ENCODE results near the gene PPP2R5A. TPM values are rescaled to one million over a fixed set of nuclear protein-coding genes. Genes with fewer than 3 reads are reported as not detected.

PPP2R5A gene
- total and polyA plus RNA-seq, 2 experiments from 2014 or later = 22.0 to 40.2 TPM

- Histone ChIP-seq H3K4me2 (no peak overlapping the region), H3K27me3 (no peaks in the 10 kb centered on the region), H4K20me1 (ENCODE audit: insufficient read depth, poor library complexity, severe bottlenecking) (peaks cover 3% of the 10 kb centered on the region), H3K9me2 (replicated peaks; ENCODE audit: insufficient read depth) (no peaks in the 10 kb centered on the region), H3K4me1 (ENCODE audit: insufficient read depth) (no peaks in the 10 kb centered on the region), H3K9me3 (ENCODE audit: low read depth) (no peaks in the 10 kb centered on the region), H2AFZ (no peak overlapping the region), H3K79me2 (peaks cover 64% of the 10 kb centered on the region), H3K4me3 (no peak overlapping the region), H3K36me3 (replicated peaks; ENCODE audit: insufficient read depth, low read depth) (no peaks in the 10 kb centered on the region), H3K27ac (no peak overlapping the region)
- no peak for TF ChIP-seq EZH2 (IDR thresholded peaks at IDR 0.05; ENCODE audit: borderline replicate concordance)
- TF ChIP-seq EZH2phosphoT487 (IDR thresholded peaks at IDR 0.05; ENCODE audit: low read depth, severe bottlenecking, unreplicated experiment) = no peak
- no peak for TF ChIP-seq CTCF (IDR thresholded peaks at IDR 0.05; ENCODE audit: poor library complexity)
- DNase-seq (ENCODE audit: low spot score) = no peak
- 71% methylated on average over 3 of the region's 3 CpGs for whole genome bisulfite sequencing (ENCODE audit: low lambda C conversion rate, missing lambda C conversion rate)
Observed at GRCh38 chr1:212323066-212323465, 37.9 kb downstream of the PPP2R5A start.

- H3K4me2 ChIP-seq = no peak overlapping the region
- no peak for DNase-seq (ENCODE audit: low spot score)
- no peaks in the 10 kb centered on the region for H3K9me3 ChIP-seq (ENCODE audit: low read depth)
- no peak for TF ChIP-seq CTCF (IDR thresholded peaks at IDR 0.05; ENCODE audit: poor library complexity)
- WGBS (ENCODE audit: low lambda C conversion rate, missing lambda C conversion rate) = 81% methylated on average over 3 of the region's 3 CpGs
- H3K27me3 ChIP-seq = no peaks in the 10 kb centered on the region
- H3K36me3 ChIP-seq (replicated peaks; ENCODE audit: insufficient read depth, low read depth) = no peaks in the 10 kb centered on the region
- H3K4me1 ChIP-seq (ENCODE audit: insufficient read depth) = no peaks in the 10 kb centered on the region
- no peak overlapping the region for H3K27ac ChIP-seq
- H3K9me2 ChIP-seq (replicated peaks; ENCODE audit: insufficient read depth) = no peaks in the 10 kb centered on the region
- no peak overlapping the region for H2AFZ ChIP-seq
- no peak overlapping the region for H3K4me3 ChIP-seq
- no peaks in the 10 kb centered on the region for H4K20me1 ChIP-seq (ENCODE audit: insufficient read depth, poor library complexity, severe bottlenecking)
- peaks cover 79% of the 10 kb centered on the region for H3K79me2 ChIP-seq
Observed at GRCh38 chr1:212326541-212326940, 41.3 kb downstream of the PPP2R5A start.

GRCh38 chr1:212328248-212328647 is 43.0 kb downstream of the PPP2R5A start:
- DNase-seq (ENCODE audit: low spot score) = no peak
- Histone ChIP-seq H3K4me2 (no peak overlapping the region), H3K4me3 (no peak overlapping the region), H2AFZ (no peak overlapping the region), H3K27me3 (no peaks in the 10 kb centered on the region), H4K20me1 (ENCODE audit: insufficient read depth, poor library complexity, severe bottlenecking) (no peaks in the 10 kb centered on the region), H3K9me3 (ENCODE audit: low read depth) (no peaks in the 10 kb centered on the region), H3K36me3 (replicated peaks; ENCODE audit: insufficient read depth, low read depth) (peaks cover under 1% of the 10 kb centered on the region), H3K79me2 (peaks cover 69% of the 10 kb centered on the region), H3K27ac (no peak overlapping the region), H3K4me1 (ENCODE audit: insufficient read depth) (no peaks in the 10 kb centered on the region), H3K9me2 (replicated peaks; ENCODE audit: insufficient read depth) (no peaks in the 10 kb centered on the region)
- WGBS (ENCODE audit: low lambda C conversion rate, missing lambda C conversion rate) = 91% methylated on average over 4 of the region's 4 CpGs
- no peak for TF ChIP-seq EZH2 (IDR thresholded peaks at IDR 0.05; ENCODE audit: borderline replicate concordance)
- TF ChIP-seq CTCF (IDR thresholded peaks at IDR 0.05; ENCODE audit: poor library complexity) = no peak
- no peak for TF ChIP-seq EZH2phosphoT487 (IDR thresholded peaks at IDR 0.05; ENCODE audit: low read depth, severe bottlenecking, unreplicated experiment)

GRCh38 chr1:212329105-212329504 is 43.9 kb downstream of the PPP2R5A start:
- Histone ChIP-seq H3K27me3 (no peaks in the 10 kb centered on the region), H3K4me1 (ENCODE audit: insufficient read depth) (no peaks in the 10 kb centered on the region), H3K4me3 (no peak overlapping the region), H3K79me2 (peaks cover 61% of the 10 kb centered on the region), H4K20me1 (ENCODE audit: insufficient read depth, poor library complexity, severe bottlenecking) (no peaks in the 10 kb centered on the region), H3K27ac (no peak overlapping the region), H2AFZ (no peak overlapping the region), H3K9me3 (ENCODE audit: low read depth) (no peaks in the 10 kb centered on the region), H3K9me2 (replicated peaks; ENCODE audit: insufficient read depth) (no peaks in the 10 kb centered on the region), H3K36me3 (replicated peaks; ENCODE audit: insufficient read depth, low read depth) (peaks cover 9% of the 10 kb centered on the region), H3K4me2 (no peak overlapping the region)
- TF ChIP-seq CTCF (IDR thresholded peaks at IDR 0.05; ENCODE audit: poor library complexity) = no peak
- no peak for TF ChIP-seq EZH2 (IDR thresholded peaks at IDR 0.05; ENCODE audit: borderline replicate concordance)
- no peak for TF ChIP-seq EZH2phosphoT487 (IDR thresholded peaks at IDR 0.05; ENCODE audit: low read depth, severe bottlenecking, unreplicated experiment)
- 97% methylated on average over 2 of the region's 2 CpGs for WGBS (ENCODE audit: low lambda C conversion rate, missing lambda C conversion rate)
- no peak for DNase-seq (ENCODE audit: low spot score)
